HepG2 (cell line): ENCODE data around the gene LSMEM2. TPM values are rescaled to one million over a fixed set of nuclear protein-coding genes. Genes with fewer than 3 reads are reported as not detected.

Experiments used
- ATAC-seq: fragments of 200-7000 bp; cut with Tn5 transposase; 3 replicates; pipeline ENCODE4 v1.9.1; 2020; ENCODE audit warnings: mild to moderate bottlenecking, moderate library complexity
- BruUV-seq: library from RNA; stranded (reverse); fragments of 400-500 nt; replicated peaks from 2 replicates; lab custom pipeline; 2021; lab: Mats Ljungman, UMichigan
- CTCF ChIA-PET: fragments of 300-600 bp; formaldehyde crosslinking; extraction: SDS; loops from one replicate; lab custom pipeline; 2021; ENCODE audit warnings: low total read pairs, inconsistent platforms, low intra/inter-chr PET ratio; lab: Yijun Ruan, JAX
- POLR2A ChIA-PET: fragments of 350-600 bp; sonication (Branson Sonifier 250); formaldehyde crosslinking; loops from one replicate; lab custom pipeline; 2020; ENCODE audit warnings: antibody characterized with exemption, inconsistent platforms; lab: Yijun Ruan, JAX
- DNase-seq: peaks from one replicate; pipeline ENCODE4 v3.0.0-alpha.2; 2015; ENCODE audit warnings: low spot score
- FAIRE-seq: peaks from 3 replicates; lab custom pipeline; 2011; peaks lifted over from hg19 to GRCh38; lab: Jason Lieb, UNC
- H2AFZ ChIP-seq: one replicate; pipeline ENCODE4 v1.6.1; 2011; ENCODE audit warnings: low read length, inconsistent platforms
- H3K27ac ChIP-seq: fragments of 300-600 bp; 3 replicates; pipeline ENCODE4 v1.8.0; 2011; ENCODE audit warnings: mixed run types, mild to moderate bottlenecking, mixed read lengths, low read length, inconsistent platforms; ENCODE audit not compliant: insufficient read depth; ENCODE audit errors: extremely low read length
- H3K27me3 ChIP-seq, 2 experiments: fragments of 200-600 bp in 1 of 2; 2 replicates in 1 of 2; 3 replicates in 1 of 2; pipeline versions ENCODE4 v1.6.0 to v1.8.0; 2011; ENCODE audit warnings: low read length in 2 of 2, mild to moderate bottlenecking in 2 of 2, moderate library complexity in 2 of 2, inconsistent platforms in 1 of 2; ENCODE audit not compliant: insufficient read depth in 2 of 2, control insufficient read depth in 1 of 2
- H3K36me3 ChIP-seq, 2 experiments: fragments of 200-600 bp in 1 of 2; replicated peaks in 1 of 2; 2 replicates in 1 of 2; 3 replicates in 1 of 2; pipeline versions ENCODE4 v1.5.1 to v1.8.0; 2011; ENCODE audit warnings: low read length in 2 of 2, inconsistent platforms in 1 of 2; ENCODE audit not compliant: insufficient read depth in 2 of 2, control insufficient read depth in 1 of 2
- H3K4me1 ChIP-seq: 2 replicates; pipeline ENCODE4 v1.5.1; 2012; ENCODE audit warnings: low read length, inconsistent platforms; ENCODE audit not compliant: insufficient read depth
- H3K4me2 ChIP-seq: 2 replicates; pipeline ENCODE4 v1.6.0; 2011; ENCODE audit warnings: low read depth, low read length, inconsistent platforms
- H3K4me3 ChIP-seq, 3 experiments: fragments of 200-600 bp in 1 of 3; sonication (generic), shearing (Covaris generic) in 1 of 3; replicated peaks in 1 of 3; 2 replicates each; pipeline ENCODE4 v1.5.1; 2011 to 2016; ENCODE audit warnings: low read length in 3 of 3, inconsistent platforms in 2 of 3, low read depth in 2 of 3, mild to moderate bottlenecking in 2 of 3, control low read depth in 1 of 3, mixed read lengths in 1 of 3; ENCODE audit not compliant: insufficient read depth in 1 of 3
- H3K79me2 ChIP-seq: one replicate; pipeline ENCODE4 v1.6.1; 2011; ENCODE audit warnings: low read length, inconsistent platforms; ENCODE audit not compliant: insufficient read depth
- H3K9ac ChIP-seq: 2 replicates; pipeline ENCODE4 v1.6.0; 2011; ENCODE audit warnings: mild to moderate bottlenecking, low read depth, low read length, inconsistent platforms; ENCODE audit not compliant: insufficient read depth
- H3K9me3 ChIP-seq: 2 replicates; pipeline ENCODE4 v1.5.1; 2012; ENCODE audit warnings: mild to moderate bottlenecking, low read length
- H4K20me1 ChIP-seq: 2 replicates; pipeline ENCODE4 v1.6.0; 2011; ENCODE audit warnings: inconsistent platforms, mild to moderate bottlenecking, low read length, moderate library complexity; ENCODE audit not compliant: insufficient read depth
- AHR ChIP-seq: IDR thresholded peaks from 2 replicates; pipeline ENCODE4 v1.6.1; 2018; ENCODE audit warnings: missing genetic modification reagents, missing compliant biosample characterization
- HNF1B ChIP-seq: sonication (generic); formaldehyde crosslinking; IDR thresholded peaks from 2 replicates; pipeline ENCODE4 v1.5.1; 2020; ENCODE audit warnings: mild to moderate bottlenecking, moderate library complexity, missing genetic modification reagents
- IKZF1 ChIP-seq: fragments of 450-650 bp; IDR thresholded peaks from 2 replicates; pipeline ENCODE4 v1.7.1; 2016
- NR1H2 ChIP-seq: sonication (generic); formaldehyde crosslinking; IDR thresholded peaks from 2 replicates; pipeline ENCODE4 v1.8.1; 2022; ENCODE audit warnings: low read depth, missing genetic modification reagents, borderline replicate concordance
- NR2C2 ChIP-seq: sonication (generic); formaldehyde crosslinking; IDR thresholded peaks from 2 replicates; pipeline ENCODE4 v1.4.0; 2020; ENCODE audit warnings: missing genetic modification reagents, mild to moderate bottlenecking, moderate library complexity, borderline replicate concordance
- SPEN ChIP-seq: sonication (generic); formaldehyde crosslinking; IDR thresholded peaks from 2 replicates; pipeline ENCODE4 v1.5.1; 2020; ENCODE audit warnings: low read depth, mild to moderate bottlenecking, missing genetic modification reagents
- TEAD3 ChIP-seq: optimal IDR thresholded peaks from 2 replicates; pipeline ENCODE3; 2016; ENCODE audit warnings: borderline replicate concordance
- ZBTB34 ChIP-seq: sonication (generic); formaldehyde crosslinking; IDR thresholded peaks from 2 replicates; pipeline ENCODE4 v1.8.0; 2022; ENCODE audit warnings: mild to moderate bottlenecking, missing genetic modification reagents
- ZNF331 ChIP-seq: sonication (generic); formaldehyde crosslinking; IDR thresholded peaks from 2 replicates; pipeline ENCODE4 v1.4.0; 2020; ENCODE audit warnings: missing genetic modification reagents
- ZNF337 ChIP-seq: sonication (generic); formaldehyde crosslinking; IDR thresholded peaks from 2 replicates; pipeline ENCODE4 v1.5.1; 2020; ENCODE audit warnings: missing genetic modification reagents, low read depth, mild to moderate bottlenecking, borderline replicate concordance
- ZNF460 ChIP-seq: sonication (generic); formaldehyde crosslinking; IDR thresholded peaks from 2 replicates; pipeline ENCODE4 v1.5.1; 2020; ENCODE audit warnings: missing genetic modification reagents, mild to moderate bottlenecking, borderline replicate concordance
- ZNF549 ChIP-seq: sonication (generic); formaldehyde crosslinking; IDR thresholded peaks from 2 replicates; pipeline ENCODE4 v1.5.0; 2020; ENCODE audit warnings: missing genetic modification reagents
- ZNF552 ChIP-seq: sonication (generic); formaldehyde crosslinking; IDR thresholded peaks from 2 replicates; pipeline ENCODE4 v1.9.0; 2022; ENCODE audit warnings: missing genetic modification reagents, mild to moderate bottlenecking, borderline replicate concordance
- ZNF572 ChIP-seq: sonication (generic); formaldehyde crosslinking; IDR thresholded peaks from 2 replicates; pipeline ENCODE4 v1.5.1; 2020; ENCODE audit warnings: mild to moderate bottlenecking, missing genetic modification reagents
- ZNF609 ChIP-seq: sonication (generic); formaldehyde crosslinking; IDR thresholded peaks from 2 replicates; pipeline ENCODE4 v1.4.0; 2020; ENCODE audit warnings: mild to moderate bottlenecking, missing genetic modification reagents, borderline replicate concordance
- ZNF883 ChIP-seq: sonication (generic); formaldehyde crosslinking; IDR thresholded peaks from 2 replicates; pipeline ENCODE4 v1.5.1; 2020; ENCODE audit warnings: mild to moderate bottlenecking, missing genetic modification reagents; ENCODE audit errors: not compliant biosample characterization
- WGBS: methylation state at CpG from one replicate; pipeline ENCODE4 v1.1.6; 2017; ENCODE audit warnings: low lambda C conversion rate; 5-methylcytosine and 5-hydroxymethylcytosine counted together
- in situ Hi-C: cut with HindIII; loops from 2 replicates; pipeline ENCODE4 v1.10.0; 2017; ENCODE audit warnings: low pct_unique_long_range_greater_than_20kb; ENCODE audit not compliant: extremely low pct_ligation_motif_present
- intact Hi-C: fragments of 100-400 bp; cut with micrococcal nuclease; formaldehyde crosslinking; loops from one replicate; pipeline ENCODE4 v1.10.0; 2022; ENCODE audit not compliant: unreplicated experiment
- polyA plus RNA-seq, 8 experiments: library from polyadenylated mRNA; depleted of rRNA in 3 of 8; stranded (reverse) in 7 of 8; unstranded in 1 of 8; fragments of >200 nt; fragmentation: Illumina TruSeq in 4 of 8; extraction: Trizol in 4 of 8; gene quantifications; 2 replicates each; pipeline versions ENCODE4 v1.2.1 to v1.2.3, GENCODE V29; 2011 to 2016; ENCODE audit warnings: low read depth in 4 of 8, missing spikeins in 1 of 8, mixed read lengths in 1 of 8; ENCODE audit not compliant: insufficient read depth in 1 of 8
- total RNA-seq, 5 experiments: library from RNA; depleted of rRNA; stranded (reverse); fragments of >200 nt; fragmentation: Illumina TruSeq; extraction: Trizol; gene quantifications; 2 replicates each; pipeline ENCODE4 v1.2.3, GENCODE V29; 2016; ENCODE audit warnings: low read depth in 1 of 5

The LSMEM2 gene
- total and polyA plus RNA-seq, 2 of the 13 experiments (the other 11 are each of a cell fraction or from before 2014, with no cell fraction given), result 0.07 to 0.41 TPM

- no peak overlapping the region for H2AFZ ChIP-seq
- in situ Hi-C loops (no loop called here), intact Hi-C loops (no loop called here)
- ChIA-PET POLR2A (interaction anchor here (0.7 to 4.7 kb wide), 36 partner anchors 9 to 1163 kb away, joined by 3 to 66 read pairs (median 6); partner anchors contain the start of genes C3orf18, CYB561D2, DCAF1 and GNAI2), CTCF (no interaction called here)
- H3K4me2 ChIP-seq, result peak overlapping the region; percentile 97
- peak overlapping the region; percentile 95 for H3K9ac ChIP-seq
- peaks cover 1 to 2% of the 10 kb centered on the region in 2 experiments; a peak in 1 of 5 replicates for H3K27me3 ChIP-seq
- H3K9me3 ChIP-seq, result no peaks in the 10 kb centered on the region
- peaks cover 12% of the 10 kb centered on the region for H4K20me1 ChIP-seq
- H3K27ac ChIP-seq, result peak overlapping the region; percentile 85
- WGBS, result 0% methylated on average over 10 of the region's 31 CpGs
- H3K79me2 ChIP-seq, result peaks cover 46% of the 10 kb centered on the region
- TSS peak; percentile 76 for BruUV-seq
- FAIRE-seq, result peak; percentile 46
- H3K36me3 ChIP-seq, result peaks cover 10 to 19% of the 10 kb centered on the region in 2 experiments; a peak in 4 of 5 replicates
- peaks cover 51% of the 10 kb centered on the region for H3K4me1 ChIP-seq
- H3K4me3 ChIP-seq, result peak overlapping the region; percentile 86 to 89 (median 88)
- DNase-seq, result no peak
- ATAC-seq, result peak; percentile 18
- TF ChIP-seq HNF1B (CRISPR knock-in tag), result 0 out of 2 replicates have a peak, but pooled peaks have one; percentile 1
- no peak for TF ChIP-seq ZNF331 (CRISPR knock-in tag)
- no peak for TF ChIP-seq AHR (CRISPR knock-in tag)
- no peak for TF ChIP-seq ZNF337 (CRISPR knock-in tag)
- TF ChIP-seq TEAD3 (CRISPR knock-in tag), result peak; percentile 27
- TF ChIP-seq IKZF1, result no peak
- TF ChIP-seq ZNF549, result no peak
- no peak for TF ChIP-seq ZNF609 (CRISPR knock-in tag)
- TF ChIP-seq NR1H2, result no peak
- no peak for TF ChIP-seq SPEN (CRISPR knock-in tag)
- TF ChIP-seq ZNF552 (CRISPR knock-in tag), result no peak
- TF ChIP-seq ZNF883 (CRISPR knock-in tag), result no peak
- no peak for TF ChIP-seq ZNF460 (CRISPR knock-in tag)
- no peak for TF ChIP-seq ZBTB34 (CRISPR knock-in tag)
- 0 out of 2 replicates have a peak, but pooled peaks have one; percentile 70 for TF ChIP-seq ZNF572 (CRISPR knock-in tag)
- no peak for TF ChIP-seq NR2C2 (CRISPR knock-in tag)
Measured at GRCh38 chr3:50336452-50337174, 57.7 kb downstream of the LSMEM2 start.
